HepG2 (cell line): ENCODE results near the gene MIA3. TPM values are rescaled to one million over a fixed set of nuclear protein-coding genes. Genes with fewer than 3 reads are reported as not detected.

Experiments
- ATAC-seq: fragments of 200-7000 bp; cut with Tn5 transposase; 3 replicates; pipeline ENCODE4 v1.9.1; 2020; ENCODE audit warnings: mild to moderate bottlenecking, moderate library complexity
- BruUV-seq: library from RNA; stranded (reverse); fragments of 400-500 nt; replicated peaks from 2 replicates; lab custom pipeline; 2021; lab: Mats Ljungman, UMichigan
- CTCF ChIA-PET: fragments of 300-600 bp; formaldehyde crosslinking; extraction: SDS; loops from one replicate; lab custom pipeline; 2021; ENCODE audit warnings: low total read pairs, inconsistent platforms, low intra/inter-chr PET ratio; lab: Yijun Ruan, JAX
- POLR2A ChIA-PET: fragments of 350-600 bp; sonication (Branson Sonifier 250); formaldehyde crosslinking; loops from one replicate; lab custom pipeline; 2020; ENCODE audit warnings: antibody characterized with exemption, inconsistent platforms; lab: Yijun Ruan, JAX
- DNase-seq: peaks from one replicate; pipeline ENCODE4 v3.0.0-alpha.2; 2015; ENCODE audit warnings: low spot score
- FAIRE-seq: peaks from 3 replicates; lab custom pipeline; 2011; peaks lifted over from hg19 to GRCh38; lab: Jason Lieb, UNC
- H2AFZ ChIP-seq: one replicate; pipeline ENCODE4 v1.6.1; 2011; ENCODE audit warnings: low read length, inconsistent platforms
- H3K27ac ChIP-seq: fragments of 300-600 bp; 3 replicates; pipeline ENCODE4 v1.8.0; 2011; ENCODE audit warnings: mixed run types, mild to moderate bottlenecking, mixed read lengths, low read length, inconsistent platforms; ENCODE audit not compliant: insufficient read depth; ENCODE audit errors: extremely low read length
- H3K27me3 ChIP-seq, 2 experiments: fragments of 200-600 bp in 1 of 2; 2 replicates in 1 of 2; 3 replicates in 1 of 2; pipeline versions ENCODE4 v1.6.0 to v1.8.0; 2011; ENCODE audit warnings: low read length in 2 of 2, mild to moderate bottlenecking in 2 of 2, moderate library complexity in 2 of 2, inconsistent platforms in 1 of 2; ENCODE audit not compliant: insufficient read depth in 2 of 2, control insufficient read depth in 1 of 2
- H3K36me3 ChIP-seq, 2 experiments: fragments of 200-600 bp in 1 of 2; replicated peaks in 1 of 2; 2 replicates in 1 of 2; 3 replicates in 1 of 2; pipeline versions ENCODE4 v1.5.1 to v1.8.0; 2011; ENCODE audit warnings: low read length in 2 of 2, inconsistent platforms in 1 of 2; ENCODE audit not compliant: insufficient read depth in 2 of 2, control insufficient read depth in 1 of 2
- H3K4me1 ChIP-seq: 2 replicates; pipeline ENCODE4 v1.5.1; 2012; ENCODE audit warnings: low read length, inconsistent platforms; ENCODE audit not compliant: insufficient read depth
- H3K4me2 ChIP-seq: 2 replicates; pipeline ENCODE4 v1.6.0; 2011; ENCODE audit warnings: low read depth, low read length, inconsistent platforms
- H3K4me3 ChIP-seq, 3 experiments: fragments of 200-600 bp in 1 of 3; sonication (generic), shearing (Covaris generic) in 1 of 3; replicated peaks in 1 of 3; 2 replicates each; pipeline ENCODE4 v1.5.1; 2011 to 2016; ENCODE audit warnings: low read length in 3 of 3, inconsistent platforms in 2 of 3, low read depth in 2 of 3, mild to moderate bottlenecking in 2 of 3, control low read depth in 1 of 3, mixed read lengths in 1 of 3; ENCODE audit not compliant: insufficient read depth in 1 of 3
- H3K79me2 ChIP-seq: one replicate; pipeline ENCODE4 v1.6.1; 2011; ENCODE audit warnings: low read length, inconsistent platforms; ENCODE audit not compliant: insufficient read depth
- H3K9ac ChIP-seq: 2 replicates; pipeline ENCODE4 v1.6.0; 2011; ENCODE audit warnings: mild to moderate bottlenecking, low read depth, low read length, inconsistent platforms; ENCODE audit not compliant: insufficient read depth
- H3K9me3 ChIP-seq: 2 replicates; pipeline ENCODE4 v1.5.1; 2012; ENCODE audit warnings: mild to moderate bottlenecking, low read length
- H4K20me1 ChIP-seq: 2 replicates; pipeline ENCODE4 v1.6.0; 2011; ENCODE audit warnings: inconsistent platforms, mild to moderate bottlenecking, low read length, moderate library complexity; ENCODE audit not compliant: insufficient read depth
- CCAR2 ChIP-seq: fragments of 200-400 bp; formaldehyde crosslinking; optimal IDR thresholded peaks from 2 replicates; pipeline ENCODE3; 2018; ENCODE audit warnings: low read depth, mild to moderate bottlenecking, low read length, moderate library complexity
- HOXA5 ChIP-seq: sonication (generic); formaldehyde crosslinking; IDR thresholded peaks from 2 replicates; pipeline ENCODE4 v1.4.0; 2020; ENCODE audit warnings: missing genetic modification reagents
- KDM6A ChIP-seq: IDR thresholded peaks from 2 replicates; pipeline ENCODE4 v1.6.1; 2016; ENCODE audit warnings: low read depth
- MATR3 ChIP-seq: sonication (generic); formaldehyde crosslinking; IDR thresholded peaks from 2 replicates; pipeline ENCODE4 v1.4.0; 2020; ENCODE audit warnings: missing genetic modification reagents
- MTF2 ChIP-seq: sonication (generic); formaldehyde crosslinking; IDR thresholded peaks from 2 replicates; pipeline ENCODE4 v1.5.0; 2020; ENCODE audit warnings: missing genetic modification reagents, borderline replicate concordance
- PITX1 ChIP-seq: sonication (generic); formaldehyde crosslinking; IDR thresholded peaks from 2 replicates; pipeline ENCODE4 v1.5.1; 2020; ENCODE audit warnings: mild to moderate bottlenecking, missing genetic modification reagents
- POGK ChIP-seq: sonication (generic); formaldehyde crosslinking; conservative IDR thresholded peaks from 2 replicates; pipeline ENCODE4 v1.8.0; 2022; ENCODE audit warnings: mild to moderate bottlenecking, moderate library complexity, missing genetic modification reagents
- SNAI1 ChIP-seq: sonication (generic); formaldehyde crosslinking; IDR thresholded peaks from 2 replicates; pipeline ENCODE4 v1.5.0; 2020; ENCODE audit warnings: mild to moderate bottlenecking, missing genetic modification reagents, borderline replicate concordance
- THAP11 ChIP-seq: IDR thresholded peaks from 2 replicates; pipeline ENCODE4 v1.6.1; 2016; ENCODE audit warnings: missing biosample characterization, missing genetic modification reagents
- XBP1 ChIP-seq: sonication (generic); formaldehyde crosslinking; IDR thresholded peaks from 2 replicates; pipeline ENCODE4 v1.5.0; 2020; ENCODE audit warnings: missing genetic modification reagents
- ZNF496 ChIP-seq: sonication (generic); formaldehyde crosslinking; IDR thresholded peaks from 2 replicates; pipeline ENCODE4 v1.8.1; 2023; ENCODE audit warnings: mild to moderate bottlenecking, moderate library complexity, missing genetic modification reagents; ENCODE audit not compliant: insufficient replicate concordance
- ZNF577 ChIP-seq: sonication (generic); formaldehyde crosslinking; IDR thresholded peaks from 2 replicates; pipeline ENCODE4 v1.4.0; 2020; ENCODE audit warnings: mild to moderate bottlenecking, low read depth, missing genetic modification reagents, borderline replicate concordance
- ZNF616 ChIP-seq: sonication (generic); formaldehyde crosslinking; IDR thresholded peaks from 2 replicates; pipeline ENCODE4 v1.5.0; 2020; ENCODE audit warnings: low read depth, mild to moderate bottlenecking, missing genetic modification reagents
- ZNF766 ChIP-seq: sonication (generic); formaldehyde crosslinking; IDR thresholded peaks from 2 replicates; pipeline ENCODE4 v1.5.0; 2020; ENCODE audit warnings: missing genetic modification reagents, borderline replicate concordance
- ZNF768 ChIP-seq: sonication (generic); formaldehyde crosslinking; IDR thresholded peaks from 2 replicates; pipeline ENCODE4 v1.4.0; 2020; ENCODE audit warnings: missing genetic modification reagents
- ZNF891 ChIP-seq: sonication (generic); formaldehyde crosslinking; IDR thresholded peaks from 2 replicates; pipeline ENCODE4 v1.5.0; 2020; ENCODE audit warnings: mild to moderate bottlenecking, missing genetic modification reagents
- WGBS: methylation state at CpG from one replicate; pipeline ENCODE4 v1.1.6; 2017; ENCODE audit warnings: low lambda C conversion rate; 5-methylcytosine and 5-hydroxymethylcytosine counted together
- in situ Hi-C: cut with HindIII; loops from 2 replicates; pipeline ENCODE4 v1.10.0; 2017; ENCODE audit warnings: low pct_unique_long_range_greater_than_20kb; ENCODE audit not compliant: extremely low pct_ligation_motif_present
- intact Hi-C: fragments of 100-400 bp; cut with micrococcal nuclease; formaldehyde crosslinking; loops from one replicate; pipeline ENCODE4 v1.10.0; 2022; ENCODE audit not compliant: unreplicated experiment
- polyA plus RNA-seq, 8 experiments: library from polyadenylated mRNA; depleted of rRNA in 3 of 8; stranded (reverse) in 7 of 8; unstranded in 1 of 8; fragments of >200 nt; fragmentation: Illumina TruSeq in 4 of 8; extraction: Trizol in 4 of 8; gene quantifications; 2 replicates each; pipeline versions ENCODE4 v1.2.1 to v1.2.3, GENCODE V29; 2011 to 2016; ENCODE audit warnings: low read depth in 4 of 8, missing spikeins in 1 of 8, mixed read lengths in 1 of 8; ENCODE audit not compliant: insufficient read depth in 1 of 8
- total RNA-seq, 5 experiments: library from RNA; depleted of rRNA; stranded (reverse); fragments of >200 nt; fragmentation: Illumina TruSeq; extraction: Trizol; gene quantifications; 2 replicates each; pipeline ENCODE4 v1.2.3, GENCODE V29; 2016; ENCODE audit warnings: low read depth in 1 of 5
- TF ChIP-seq, protein P1 (sequence below): sonication (generic); formaldehyde crosslinking; IDR thresholded peaks from 2 replicates; pipeline ENCODE4 v1.4.0; 2020; ENCODE audit warnings: missing genetic modification reagents
- TF ChIP-seq, protein P2 (sequence below): sonication (generic); formaldehyde crosslinking; IDR thresholded peaks from 2 replicates; pipeline ENCODE4 v1.5.0; 2020; ENCODE audit warnings: missing genetic modification reagents

Gene MIA3
- total and polyA plus RNA-seq, 2 of the 13 experiments (the other 11 are each of a cell fraction or from before 2014, with no cell fraction given) = 45.6 to 48.7 TPM

DNA sequence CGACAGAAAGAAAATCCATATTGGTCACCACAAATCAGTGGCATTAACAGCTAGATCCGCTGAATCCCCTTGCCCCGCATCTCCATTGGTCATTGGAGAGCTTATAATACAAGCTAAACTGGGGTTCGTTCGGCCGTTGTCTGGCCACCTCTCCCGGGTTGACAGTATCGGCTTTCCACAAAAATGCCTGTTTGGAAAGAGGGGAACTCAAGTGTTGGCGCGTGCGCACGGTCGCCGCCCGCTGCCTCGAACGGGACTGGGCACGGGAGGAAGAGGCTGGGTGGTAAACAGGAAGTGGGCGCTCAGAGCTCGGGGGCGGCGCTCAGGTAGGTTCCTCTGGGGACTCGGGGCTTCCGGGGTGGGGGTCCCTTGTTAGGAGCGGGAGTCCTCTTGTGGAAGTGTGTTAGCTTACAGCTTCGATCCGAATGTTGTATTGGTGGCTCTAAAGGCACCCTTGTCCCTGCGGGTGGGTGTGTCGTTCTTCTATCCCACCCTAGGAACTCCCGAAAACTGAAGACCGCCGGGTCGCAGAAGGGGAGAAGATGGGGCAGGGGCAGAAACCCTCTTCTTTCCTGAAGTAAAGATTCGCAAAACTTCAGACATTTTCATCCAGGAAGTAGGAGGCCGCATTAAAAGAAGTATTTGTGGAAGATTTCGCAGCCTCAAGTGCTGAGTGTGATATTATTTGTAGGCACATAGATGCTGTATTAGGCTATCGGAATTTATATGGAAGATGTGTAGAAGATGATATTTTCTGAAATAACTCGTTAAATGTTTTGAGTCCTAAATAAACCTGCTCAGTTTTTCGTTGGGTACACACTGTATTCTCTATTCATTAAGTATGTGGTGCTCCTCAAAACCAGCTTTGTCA is 95.4 kb downstream of the MIA3 start:
- ATAC-seq = peak; percentile 90
- Histone ChIP-seq H3K36me3 (peaks cover 3 to 11% of the 10 kb centered on the region in 2 experiments; a peak in 4 of 5 replicates), H3K4me3 (peak overlapping the region; percentile 66 to 87 (median 75)), H3K9ac (peak overlapping the region; percentile 96), H4K20me1 (no peaks in the 10 kb centered on the region), H3K79me2 (peaks cover 38% of the 10 kb centered on the region), H3K27ac (peak overlapping the region; percentile 92), H2AFZ (peak overlapping the region; percentile 98), H3K4me1 (peaks cover 27% of the 10 kb centered on the region), H3K4me2 (peak overlapping the region; percentile 78), H3K27me3 (no peaks in the 10 kb centered on the region; a peak in 2 of 5 replicates), H3K9me3 (no peaks in the 10 kb centered on the region)
- in situ Hi-C loops (loop anchor here (10.0 kb wide), 1 partner anchor 249 kb away; no protein-coding TSS in a partner anchor), intact Hi-C loops (loop anchor here (1.0 to 2.0 kb wide), 2 partner anchors 69 to 248 kb away; no protein-coding TSS in a partner anchor)
- WGBS = 2% methylated on average over 19 of the region's 39 CpGs
- peak; percentile 95 for DNase-seq
- CTCF ChIA-PET = no interaction called here
- peak; percentile 67 for FAIRE-seq
- POLR2A ChIA-PET = interaction anchor here (0.8 to 1.8 kb wide), 9 partner anchors 10 to 377 kb away, joined by 3 to 20 read pairs (median 4); partner anchors contain the start of genes FAM177B and TAF1A
- BruUV-seq = no TSS peak
- TF ChIP-seq MATR3 (CRISPR knock-in tag) = no peak
- TF ChIP-seq MTF2 (CRISPR knock-in tag) = 0 out of 2 replicates have a peak, but pooled peaks have one; percentile 41
- TF ChIP-seq SNAI1 (CRISPR knock-in tag) = no peak
- TF ChIP-seq ZNF577 (CRISPR knock-in tag) = no peak
- TF ChIP-seq THAP11 (CRISPR knock-in tag) = peak; percentile 84
- no peak for TF ChIP-seq ZNF891 (CRISPR knock-in tag)
- no peak for TF ChIP-seq ZNF766
- TF ChIP-seq PITX1 = peak; percentile 66
- TF ChIP-seq ZNF496 (CRISPR knock-in tag) = no peak
- TF ChIP-seq CCAR2 = no peak
- TF ChIP-seq HOXA5 (CRISPR knock-in tag) = no peak
- TF ChIP-seq XBP1 = no peak
- TF ChIP-seq ZNF616 (CRISPR knock-in tag) = no peak
- TF ChIP-seq POGK (CRISPR knock-in tag) = no peak
- TF ChIP-seq KDM6A (CRISPR knock-in tag) = no peak
- TF ChIP-seq, protein P1, sequence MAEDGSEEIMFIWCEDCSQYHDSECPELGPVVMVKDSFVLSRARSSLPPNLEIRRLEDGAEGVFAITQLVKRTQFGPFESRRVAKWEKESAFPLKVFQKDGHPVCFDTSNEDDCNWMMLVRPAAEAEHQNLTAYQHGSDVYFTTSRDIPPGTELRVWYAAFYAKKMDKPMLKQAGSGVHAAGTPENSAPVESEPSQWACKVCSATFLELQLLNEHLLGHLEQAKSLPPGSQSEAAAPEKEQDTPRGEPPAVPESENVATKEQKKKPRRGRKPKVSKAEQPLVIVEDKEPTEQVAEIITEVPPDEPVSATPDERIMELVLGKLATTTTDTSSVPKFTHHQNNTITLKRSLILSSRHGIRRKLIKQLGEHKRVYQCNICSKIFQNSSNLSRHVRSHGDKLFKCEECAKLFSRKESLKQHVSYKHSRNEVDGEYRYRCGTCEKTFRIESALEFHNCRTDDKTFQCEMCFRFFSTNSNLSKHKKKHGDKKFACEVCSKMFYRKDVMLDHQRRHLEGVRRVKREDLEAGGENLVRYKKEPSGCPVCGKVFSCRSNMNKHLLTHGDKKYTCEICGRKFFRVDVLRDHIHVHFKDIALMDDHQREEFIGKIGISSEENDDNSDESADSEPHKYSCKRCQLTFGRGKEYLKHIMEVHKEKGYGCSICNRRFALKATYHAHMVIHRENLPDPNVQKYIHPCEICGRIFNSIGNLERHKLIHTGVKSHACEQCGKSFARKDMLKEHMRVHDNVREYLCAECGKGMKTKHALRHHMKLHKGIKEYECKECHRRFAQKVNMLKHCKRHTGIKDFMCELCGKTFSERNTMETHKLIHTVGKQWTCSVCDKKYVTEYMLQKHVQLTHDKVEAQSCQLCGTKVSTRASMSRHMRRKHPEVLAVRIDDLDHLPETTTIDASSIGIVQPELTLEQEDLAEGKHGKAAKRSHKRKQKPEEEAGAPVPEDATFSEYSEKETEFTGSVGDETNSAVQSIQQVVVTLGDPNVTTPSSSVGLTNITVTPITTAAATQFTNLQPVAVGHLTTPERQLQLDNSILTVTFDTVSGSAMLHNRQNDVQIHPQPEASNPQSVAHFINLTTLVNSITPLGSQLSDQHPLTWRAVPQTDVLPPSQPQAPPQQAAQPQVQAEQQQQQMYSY = no peak
- no peak for TF ChIP-seq ZNF768
- TF ChIP-seq, protein P2, sequence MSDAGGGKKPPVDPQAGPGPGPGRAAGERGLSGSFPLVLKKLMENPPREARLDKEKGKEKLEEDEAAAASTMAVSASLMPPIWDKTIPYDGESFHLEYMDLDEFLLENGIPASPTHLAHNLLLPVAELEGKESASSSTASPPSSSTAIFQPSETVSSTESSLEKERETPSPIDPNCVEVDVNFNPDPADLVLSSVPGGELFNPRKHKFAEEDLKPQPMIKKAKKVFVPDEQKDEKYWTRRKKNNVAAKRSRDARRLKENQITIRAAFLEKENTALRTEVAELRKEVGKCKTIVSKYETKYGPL = no peak
